ENCODE results near the gene C12orf54.
"Not testable (repeated sequence)": the region's sequence is repeated elsewhere in the genome, so short reads cannot be mapped to it uniquely, and the experiment has no call there.

C12orf54 gene

GRCh38 chr12:48510111-48510510 lies 27.8 kb downstream of the C12orf54 start:
- no peak for DNase-seq (ENCODE audit: low spot score)

GRCh38 chr12:48512855-48513254 lies 30.6 kb downstream of the C12orf54 start:
- no peak for DNase-seq (ENCODE audit: low spot score)

- DNase-seq (ENCODE audit: low spot score): no peak
These were observed 32.4 kb downstream of the C12orf54 start for GRCh38 chr12:48514728-48515127.

GRCh38 chr12:48520381-48520780 lies 38.1 kb downstream of the C12orf54 start:
- DNase-seq (ENCODE audit: low spot score): not testable (repeated sequence)

- DNase-seq (ENCODE audit: low spot score): no peak
These were observed 43.0 kb downstream of the C12orf54 start, which contains the start of gene OR8S1 for GRCh38 chr12:48525332-48525731. Gene OR8S1 (plus strand): TSS chr12:48525632. CDS start chr12:48525632, 0 bp downstream.

GRCh38 chr12:48527891-48528670 lies 45.8 kb downstream of the C12orf54 start:
- DNase-seq (ENCODE audit: low spot score): no peak

- DNase-seq (ENCODE audit: low spot score): no peak
These were observed 50.3 kb downstream of the C12orf54 start for GRCh38 chr12:48532601-48533000.

- DNase-seq (ENCODE audit: low spot score): no peak
These were observed 54.3 kb downstream of the C12orf54 start for GRCh38 chr12:48536602-48537001.

GRCh38 chr12:48542300-48542928 lies 60.1 kb downstream of the C12orf54 start:
- DNase-seq (ENCODE audit: low spot score): peak; percentile 66

- no peak for DNase-seq (ENCODE audit: low spot score)
These were observed 63.7 kb downstream of the C12orf54 start for GRCh38 chr12:48545833-48546469.
